Measurements from ENCODE around the gene PFKFB3.

PFKFB3 gene

GRCh38 chr10:6178581-6178980 lies 24.2 kb upstream of the PFKFB3 start:
- Histone ChIP-seq H3K79me2 (peaks cover 14% of the 10 kb centered on the region), H3K4me1 (no peaks in the 10 kb centered on the region), H3K9ac (no peak overlapping the region), H3K36me3 (ENCODE audit: control insufficient read depth, insufficient read depth, low read length) (no peaks in the 10 kb centered on the region), H3K9me3 (ENCODE audit: control insufficient read depth, low read length) (no peaks in the 10 kb centered on the region), H3K27me3 (ENCODE audit: control insufficient read depth, insufficient read depth, low read length) (no peaks in the 10 kb centered on the region), H3K4me2 (ENCODE audit: low read length) (no peak overlapping the region), H3K27ac (no peak overlapping the region), H2AFZ (no peak overlapping the region), H3K4me3 (ENCODE audit: low read depth, low read length) (no peak overlapping the region)
- TF ChIP-seq CTCF (IDR thresholded peaks at IDR 0.05) = no peak

- Histone ChIP-seq H3K27me3 (ENCODE audit: control insufficient read depth, insufficient read depth, low read length) (no peaks in the 10 kb centered on the region), H3K4me3 (ENCODE audit: low read depth, low read length) (no peak overlapping the region), H3K27ac (no peak overlapping the region), H3K4me2 (ENCODE audit: low read length) (no peak overlapping the region), H3K36me3 (ENCODE audit: control insufficient read depth, insufficient read depth, low read length) (no peaks in the 10 kb centered on the region), H3K9ac (no peak overlapping the region), H2AFZ (no peak overlapping the region), H3K79me2 (peaks cover 11% of the 10 kb centered on the region), H3K9me3 (ENCODE audit: control insufficient read depth, low read length) (no peaks in the 10 kb centered on the region), H3K4me1 (no peaks in the 10 kb centered on the region)
- TF ChIP-seq CTCF (IDR thresholded peaks at IDR 0.05) = no peak
Observed at GRCh38 chr10:6179078-6179477, 23.7 kb upstream of the PFKFB3 start.

- H3K4me1 ChIP-seq = no peaks in the 10 kb centered on the region
- H3K79me2 ChIP-seq = peaks cover 16% of the 10 kb centered on the region
- TF ChIP-seq CTCF (IDR thresholded peaks at IDR 0.05) = no peak
- no peak overlapping the region for H3K4me3 ChIP-seq (ENCODE audit: low read depth, low read length)
- H3K9me3 ChIP-seq (ENCODE audit: control insufficient read depth, low read length) = no peaks in the 10 kb centered on the region
- no peak overlapping the region for H2AFZ ChIP-seq
- no peaks in the 10 kb centered on the region for H3K36me3 ChIP-seq (ENCODE audit: control insufficient read depth, insufficient read depth, low read length)
- H3K27me3 ChIP-seq (ENCODE audit: control insufficient read depth, insufficient read depth, low read length) = no peaks in the 10 kb centered on the region
- no peak overlapping the region for H3K4me2 ChIP-seq (ENCODE audit: low read length)
- H3K9ac ChIP-seq = no peak overlapping the region
- H3K27ac ChIP-seq = no peak overlapping the region
Observed at GRCh38 chr10:6180480-6181110, 22.1 kb upstream of the PFKFB3 start.

DNA sequence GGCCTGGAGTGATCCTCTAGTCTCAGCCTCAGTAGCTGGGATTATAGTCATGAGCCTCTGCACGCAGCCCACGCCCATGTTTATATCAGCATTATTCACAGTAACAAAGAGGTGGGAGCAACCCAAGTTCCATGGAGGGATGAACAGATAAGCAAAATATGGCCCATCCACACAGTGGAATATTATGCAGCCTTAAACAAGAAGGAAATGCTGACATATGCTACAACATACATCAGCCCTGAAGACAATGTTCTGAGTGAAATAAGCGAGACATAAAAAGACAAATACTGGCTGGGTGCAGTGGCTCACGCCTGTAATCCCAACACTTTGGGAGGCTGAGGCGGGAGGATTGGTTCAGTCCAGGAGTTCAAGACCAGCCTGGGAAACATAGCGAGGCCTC lies 21.5 kb upstream of the PFKFB3 start:
- no peak overlapping the region for H3K4me3 ChIP-seq (ENCODE audit: low read depth, low read length)
- H3K36me3 ChIP-seq (ENCODE audit: control insufficient read depth, insufficient read depth, low read length) = no peaks in the 10 kb centered on the region
- H3K79me2 ChIP-seq = peaks cover 18% of the 10 kb centered on the region
- H3K9me3 ChIP-seq (ENCODE audit: control insufficient read depth, low read length) = no peaks in the 10 kb centered on the region
- no peak overlapping the region for H3K27ac ChIP-seq
- H3K4me1 ChIP-seq = no peaks in the 10 kb centered on the region
- H3K9ac ChIP-seq = no peak overlapping the region
- TF ChIP-seq CTCF (IDR thresholded peaks at IDR 0.05) = no peak
- H3K27me3 ChIP-seq (ENCODE audit: control insufficient read depth, insufficient read depth, low read length) = no peaks in the 10 kb centered on the region
- H3K4me2 ChIP-seq (ENCODE audit: low read length) = no peak overlapping the region
- H2AFZ ChIP-seq = no peak overlapping the region

GRCh38 chr10:6182454-6183098 lies 20.2 kb upstream of the PFKFB3 start:
- Histone ChIP-seq H3K36me3 (ENCODE audit: control insufficient read depth, insufficient read depth, low read length) (no peaks in the 10 kb centered on the region), H3K9me3 (ENCODE audit: control insufficient read depth, low read length) (no peaks in the 10 kb centered on the region), H3K27me3 (ENCODE audit: control insufficient read depth, insufficient read depth, low read length) (no peaks in the 10 kb centered on the region), H2AFZ (no peak overlapping the region), H3K27ac (no peak overlapping the region), H3K4me2 (ENCODE audit: low read length) (no peak overlapping the region), H3K79me2 (peaks cover 24% of the 10 kb centered on the region), H3K4me1 (no peaks in the 10 kb centered on the region), H3K4me3 (ENCODE audit: low read depth, low read length) (no peak overlapping the region), H3K9ac (no peak overlapping the region)
- no peak for TF ChIP-seq CTCF (IDR thresholded peaks at IDR 0.05)
